Activated T-helper 2 cell treated with anti-CD3 and anti-CD28 coated beads, Interferon-gamma antibody, Interleukin-2, Interleukin-4, amounts not matched to agents 10 μg/mL and 5 μg/mL and 100 μg/mL, durations not matched to agents 14 hours and 24 hours and 36 hours (primary cell): ENCODE results near the gene OGN. TPM values are rescaled to one million over a fixed set of nuclear protein-coding genes. Genes with fewer than 3 reads are reported as not detected.

Experiments used
- DNase-seq: peaks from one replicate; pipeline ENCODE4 v3.0.0; 2021; ENCODE audit warnings: low spot score
- H3K27ac Mint-ChIP-seq: one replicate; pipeline ENCODE4 v1.8.0; 2021; ENCODE audit warnings: mixed read lengths
- H3K27me3 Mint-ChIP-seq: one replicate; pipeline ENCODE4 v1.8.0; 2021; ENCODE audit warnings: low read depth, mixed read lengths
- H3K36me3 Mint-ChIP-seq: one replicate; pipeline ENCODE4 v1.8.0; 2021; ENCODE audit warnings: low read depth, mixed read lengths
- H3K4me1 Mint-ChIP-seq: one replicate; pipeline ENCODE4 v1.8.0; 2021; ENCODE audit warnings: low read depth, mixed read lengths
- H3K4me3 Mint-ChIP-seq: one replicate; pipeline ENCODE4 v1.8.0; 2021; ENCODE audit warnings: low read depth, mild to moderate bottlenecking, moderate library complexity, mixed read lengths
- H3K9me3 Mint-ChIP-seq: one replicate; pipeline ENCODE4 v1.8.0; 2021; ENCODE audit warnings: mixed read lengths
- intact Hi-C: fragments of 100-400 bp; cut with micrococcal nuclease; formaldehyde crosslinking; loops from one replicate; pipeline ENCODE4 v1.15.1; 2023
- total RNA-seq: library from RNA; stranded (reverse); gene quantifications from 2 replicates; pipeline ENCODE4 v1.2.3, GENCODE V29; 2022

The OGN gene
- total RNA-seq, 1 donor from 2014 or later, result not detected

DNA sequence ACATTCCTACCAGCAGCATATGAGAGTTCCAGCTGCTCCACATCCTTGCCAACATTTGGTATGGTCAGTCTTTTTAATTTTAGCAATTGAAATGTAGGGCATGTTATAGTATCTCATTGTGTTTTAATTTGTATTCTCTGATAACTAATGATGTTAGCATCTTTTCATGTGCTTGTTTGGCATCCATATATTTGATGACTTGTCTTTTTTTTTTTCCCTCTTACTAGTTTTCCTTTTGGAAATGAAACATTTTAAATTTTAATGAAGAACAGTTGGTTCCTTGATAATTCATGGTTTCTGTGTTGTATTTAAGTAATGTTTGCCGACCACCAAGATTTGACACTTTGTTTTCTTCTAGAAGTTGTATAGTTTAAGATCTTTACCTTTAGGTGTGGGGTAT lies 8.8 kb downstream of the OGN start:
- Mint-ChIP-seq H3K4me3 (no peak overlapping the region), H3K27ac (no peak overlapping the region), H3K9me3 (no peaks in the 10 kb centered on the region), H3K36me3 (no peaks in the 10 kb centered on the region), H3K4me1 (no peaks in the 10 kb centered on the region), H3K27me3 (no peaks in the 10 kb centered on the region)
- intact Hi-C loops, result no loop called here
- DNase-seq, result no peak

DNA sequence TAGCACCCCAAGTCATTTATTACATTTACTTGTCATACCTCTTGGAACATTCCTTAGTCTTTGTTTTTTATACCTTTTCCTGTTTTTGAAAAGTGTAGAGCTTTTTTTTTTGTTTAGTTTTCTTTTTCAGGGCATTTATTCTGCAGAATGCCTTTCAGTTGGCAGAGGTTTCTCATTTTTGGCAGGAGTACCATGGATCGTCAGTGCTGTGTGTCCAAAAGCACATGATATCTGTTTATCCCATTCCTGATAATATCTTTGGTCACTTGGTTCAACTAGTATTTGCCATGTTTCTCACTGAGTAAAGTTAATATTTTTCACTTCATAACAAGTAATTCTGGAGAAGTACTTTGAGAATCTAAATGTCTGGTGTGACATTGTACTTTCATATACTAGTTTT lies 10.7 kb downstream of the OGN start:
- H3K4me1 Mint-ChIP-seq, result peaks cover 2% of the 10 kb centered on the region
- no peaks in the 10 kb centered on the region for H3K36me3 Mint-ChIP-seq
- no peaks in the 10 kb centered on the region for H3K27me3 Mint-ChIP-seq
- H3K9me3 Mint-ChIP-seq, result no peaks in the 10 kb centered on the region
- DNase-seq, result no peak
- intact Hi-C loops, result no loop called here
- no peak overlapping the region for H3K27ac Mint-ChIP-seq
- H3K4me3 Mint-ChIP-seq, result no peak overlapping the region

DNA sequence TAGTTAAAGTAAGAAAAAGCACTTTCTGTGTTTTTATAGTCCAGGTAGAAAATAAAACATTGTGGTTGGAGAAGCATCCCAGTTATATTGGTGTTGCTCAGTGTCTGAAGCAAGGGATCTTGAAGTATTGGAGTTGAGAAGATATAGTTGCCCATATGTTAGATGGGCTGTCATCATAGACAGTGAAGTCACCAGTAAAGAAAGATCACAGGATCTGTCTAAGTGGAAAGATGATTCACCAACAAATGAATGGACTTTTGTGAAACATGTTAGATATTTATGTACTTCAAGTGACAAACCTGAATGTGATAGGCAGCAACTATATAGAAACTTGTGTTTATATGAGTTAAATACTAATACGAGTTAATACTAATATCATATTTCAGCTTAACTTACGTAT lies 11.7 kb downstream of the OGN start:
- Mint-ChIP-seq H3K4me1 (peaks cover 2% of the 10 kb centered on the region), H3K27me3 (no peaks in the 10 kb centered on the region), H3K9me3 (no peaks in the 10 kb centered on the region), H3K4me3 (no peak overlapping the region), H3K36me3 (no peaks in the 10 kb centered on the region), H3K27ac (no peak overlapping the region)
- DNase-seq, result no peak
- intact Hi-C loops, result no loop called here

DNA sequence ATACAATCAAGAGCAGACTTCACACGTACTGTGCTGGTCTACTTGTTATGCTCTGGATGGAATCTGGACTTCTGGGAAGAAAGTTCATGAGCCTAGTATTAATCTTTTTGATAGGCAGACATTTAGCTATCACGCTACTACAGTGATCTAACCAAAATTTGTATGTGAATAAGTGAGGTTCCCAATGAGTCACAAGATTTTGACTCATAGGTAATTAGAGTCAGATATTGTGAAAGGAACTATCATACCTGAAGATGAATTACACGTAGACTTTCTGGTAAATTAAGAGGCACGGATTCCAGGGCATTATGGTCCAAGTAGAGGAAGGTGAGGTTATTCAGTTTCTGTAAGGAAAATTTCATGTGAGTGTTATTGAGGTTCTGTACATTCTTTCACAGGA lies 18.4 kb downstream of the OGN start:
- Mint-ChIP-seq H3K4me1 (peaks cover 2% of the 10 kb centered on the region), H3K4me3 (no peak overlapping the region), H3K36me3 (no peaks in the 10 kb centered on the region), H3K27me3 (no peaks in the 10 kb centered on the region), H3K9me3 (no peaks in the 10 kb centered on the region), H3K27ac (no peak overlapping the region)
- DNase-seq, result no peak
- intact Hi-C loops, result no loop called here

DNA sequence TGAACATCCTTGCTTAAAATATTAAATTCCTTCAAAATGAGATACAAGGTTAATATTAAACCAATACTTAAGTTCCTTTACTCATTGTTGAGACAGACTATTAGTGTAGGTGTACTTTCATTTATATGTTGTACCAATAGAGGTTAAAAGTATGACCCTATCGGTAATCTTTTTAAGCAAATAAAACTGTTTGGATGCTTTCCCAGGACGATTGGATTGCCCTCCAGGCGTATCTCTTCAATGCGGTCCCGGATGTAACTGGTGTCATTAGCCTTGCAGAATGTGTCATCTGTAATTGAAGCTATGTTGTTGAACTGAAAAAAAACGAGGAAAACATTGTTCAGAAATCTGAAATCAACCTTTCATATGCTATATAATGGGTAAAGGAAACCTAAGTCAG lies 18.9 kb downstream of the OGN start:
- Mint-ChIP-seq H3K36me3 (no peaks in the 10 kb centered on the region), H3K9me3 (no peaks in the 10 kb centered on the region), H3K27me3 (no peaks in the 10 kb centered on the region)

DNA sequence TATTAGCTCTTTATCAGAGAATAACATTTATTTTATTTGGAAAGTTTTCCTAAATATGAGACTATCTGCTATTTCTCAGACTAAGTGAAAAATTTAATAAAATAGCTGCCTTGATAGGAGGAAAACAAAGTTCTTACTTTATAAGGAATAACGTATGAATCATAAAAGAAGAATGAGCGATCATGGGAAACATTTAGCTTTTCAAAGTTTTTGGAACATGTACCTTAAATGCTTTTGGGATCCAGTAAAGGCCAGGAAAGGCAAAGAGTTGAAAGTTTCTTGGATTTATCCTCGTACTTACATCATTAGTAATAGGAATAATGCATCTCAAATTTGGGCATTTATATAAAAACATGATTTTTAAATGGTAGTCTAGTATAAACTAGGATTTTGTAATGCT lies 19.4 kb downstream of the OGN start:
- no peak for DNase-seq
- intact Hi-C loops, result no loop called here
- Mint-ChIP-seq H3K27me3 (no peaks in the 10 kb centered on the region), H3K36me3 (no peaks in the 10 kb centered on the region), H3K4me3 (no peak overlapping the region), H3K4me1 (no peaks in the 10 kb centered on the region), H3K9me3 (no peaks in the 10 kb centered on the region), H3K27ac (no peak overlapping the region)

More for the DNA sequence above, 18.9 kb downstream of the OGN start:
- Mint-ChIP-seq H3K4me1 (peaks cover 2% of the 10 kb centered on the region), H3K27ac (no peak overlapping the region), H3K4me3 (no peak overlapping the region)
- intact Hi-C loops, result no loop called here
- no peak for DNase-seq

DNA sequence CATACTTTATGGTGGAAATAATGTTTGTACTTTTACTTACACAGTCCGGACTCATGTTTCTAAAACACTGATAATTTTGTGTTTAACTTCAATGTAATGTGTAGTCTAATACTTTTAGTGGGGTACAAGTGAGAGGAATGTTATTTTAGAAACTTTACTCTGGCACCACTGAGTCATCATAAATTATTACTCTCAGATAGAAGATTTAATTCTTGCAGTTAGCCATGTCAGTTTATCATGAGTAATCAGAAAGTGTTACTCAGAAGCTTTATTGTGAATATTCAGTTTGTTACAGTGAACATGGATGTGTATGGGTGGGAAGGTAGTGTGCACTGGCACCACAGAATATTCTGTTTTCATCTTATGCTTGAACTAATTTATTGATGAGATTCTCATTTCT lies 20.0 kb downstream of the OGN start:
- Mint-ChIP-seq H3K4me3 (no peak overlapping the region), H3K27ac (no peak overlapping the region), H3K4me1 (peaks cover 3% of the 10 kb centered on the region), H3K36me3 (peaks cover 2% of the 10 kb centered on the region), H3K9me3 (no peaks in the 10 kb centered on the region), H3K27me3 (no peaks in the 10 kb centered on the region)
- intact Hi-C loops, result no loop called here
- DNase-seq, result no peak

DNA sequence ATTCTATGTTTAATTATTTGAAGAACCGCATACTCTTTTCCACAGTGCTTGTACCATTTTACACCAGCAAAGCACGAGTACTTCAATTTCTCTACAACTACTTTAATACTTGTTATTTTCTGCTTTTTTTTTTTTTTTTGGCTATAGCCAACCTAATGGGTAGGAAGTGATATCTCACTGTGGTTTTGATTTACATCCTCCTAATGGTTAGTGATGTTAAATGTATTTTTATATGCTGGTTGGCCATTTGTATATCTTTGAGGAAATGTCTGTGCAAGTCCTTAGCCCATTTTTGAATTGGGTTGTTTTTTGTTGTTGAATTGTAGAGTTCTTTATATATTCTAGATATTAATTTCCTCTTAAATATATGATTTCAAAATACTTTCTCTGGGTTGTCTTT lies 22.6 kb downstream of the OGN start:
- no peak overlapping the region for H3K27ac Mint-ChIP-seq
- no peaks in the 10 kb centered on the region for H3K9me3 Mint-ChIP-seq
- peaks cover 4% of the 10 kb centered on the region for H3K36me3 Mint-ChIP-seq
- no peaks in the 10 kb centered on the region for H3K27me3 Mint-ChIP-seq
- no peak for DNase-seq
- peaks cover 22% of the 10 kb centered on the region for H3K4me1 Mint-ChIP-seq
- no peak overlapping the region for H3K4me3 Mint-ChIP-seq
- intact Hi-C loops, result no loop called here

DNA sequence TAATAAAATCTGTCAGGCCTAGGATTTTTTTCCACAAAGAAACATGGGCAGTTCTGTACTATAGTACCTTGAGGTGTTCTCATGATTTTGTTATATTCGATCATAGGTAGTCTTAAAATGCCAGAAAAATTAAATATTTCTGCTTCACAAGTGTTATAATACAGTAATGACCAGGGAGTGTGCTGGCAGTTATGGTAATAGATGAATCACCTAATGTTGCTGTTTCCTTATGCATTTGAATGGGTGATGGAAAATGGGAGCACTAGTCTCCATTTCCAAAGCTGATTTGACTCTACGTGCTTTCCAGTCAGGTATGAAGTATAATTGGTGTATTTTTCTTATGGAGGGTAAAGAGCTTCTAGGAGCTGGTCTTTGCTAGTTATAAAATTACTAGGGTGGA lies 23.8 kb downstream of the OGN start:
- Mint-ChIP-seq H3K9me3 (peaks cover 8% of the 10 kb centered on the region), H3K36me3 (peaks cover 14% of the 10 kb centered on the region), H3K27ac (no peak overlapping the region), H3K4me1 (peaks cover 22% of the 10 kb centered on the region), H3K27me3 (no peaks in the 10 kb centered on the region), H3K4me3 (no peak overlapping the region)
- DNase-seq, result no peak
- intact Hi-C loops, result no loop called here

DNA sequence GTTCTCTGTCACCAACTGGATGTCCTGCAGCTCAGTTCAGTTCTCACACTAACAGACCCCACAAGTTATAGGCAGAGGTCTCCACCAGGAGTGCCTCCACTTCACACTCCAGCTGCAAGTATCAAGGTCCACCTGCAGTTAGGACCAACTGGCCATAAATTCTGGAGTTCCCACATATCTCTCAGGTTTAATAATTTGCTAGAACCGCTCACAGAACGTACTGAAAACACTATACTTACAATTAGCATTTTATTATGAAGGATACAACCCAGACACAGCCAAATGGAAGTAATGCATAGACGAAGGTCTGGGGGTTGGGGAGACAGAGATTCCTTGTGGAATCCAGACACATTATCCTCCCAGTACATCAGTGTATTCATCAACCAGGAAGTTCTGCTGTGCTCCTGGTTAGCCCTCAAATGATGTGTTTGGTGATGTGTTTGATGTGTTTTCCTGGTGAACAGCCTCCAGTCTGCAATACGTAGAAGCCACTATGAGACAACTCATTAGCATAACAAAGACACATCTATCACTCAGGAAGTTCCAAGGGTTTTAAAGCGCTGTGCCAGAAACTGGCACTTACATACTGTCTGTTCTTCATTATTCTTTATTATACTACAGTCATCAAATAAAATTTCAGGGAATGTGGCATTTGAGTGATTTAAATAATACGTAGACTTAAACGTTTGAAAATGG lies 25.4 kb downstream of the OGN start:
- peaks cover 22% of the 10 kb centered on the region for H3K4me1 Mint-ChIP-seq
- no peaks in the 10 kb centered on the region for H3K27me3 Mint-ChIP-seq
- H3K4me3 Mint-ChIP-seq, result no peak overlapping the region
- peak overlapping the region; percentile 30 for H3K27ac Mint-ChIP-seq
- DNase-seq, result no peak
- peaks cover 26% of the 10 kb centered on the region for H3K36me3 Mint-ChIP-seq
- intact Hi-C loops, result no loop called here
- H3K9me3 Mint-ChIP-seq, result peaks cover 21% of the 10 kb centered on the region

DNA sequence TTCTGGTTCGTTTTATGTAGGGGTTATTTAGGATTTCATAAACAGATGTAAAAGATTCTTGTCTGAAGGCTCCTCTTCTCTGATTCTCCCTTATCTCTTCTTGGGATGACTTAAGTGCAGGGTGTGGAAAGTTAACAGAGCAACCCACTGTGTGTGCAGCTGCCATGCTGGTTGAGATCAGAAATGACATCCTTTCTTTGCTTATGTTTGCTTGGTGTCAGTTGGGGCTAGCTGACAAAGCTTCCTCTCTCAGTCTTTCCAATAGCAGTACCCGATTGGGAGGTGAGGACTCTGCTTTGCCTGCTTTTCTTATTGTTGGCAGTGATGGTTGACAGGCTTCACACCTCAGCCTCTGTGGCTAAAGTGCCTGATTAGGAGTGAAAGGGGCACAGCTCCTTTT lies 26.5 kb downstream of the OGN start:
- Mint-ChIP-seq H3K9me3 (peaks cover 30% of the 10 kb centered on the region), H3K27ac (peak overlapping the region; percentile 44), H3K4me1 (peaks cover 22% of the 10 kb centered on the region), H3K27me3 (no peaks in the 10 kb centered on the region), H3K36me3 (peaks cover 35% of the 10 kb centered on the region), H3K4me3 (no peak overlapping the region)
- no peak for DNase-seq
- intact Hi-C loops, result no loop called here

DNA sequence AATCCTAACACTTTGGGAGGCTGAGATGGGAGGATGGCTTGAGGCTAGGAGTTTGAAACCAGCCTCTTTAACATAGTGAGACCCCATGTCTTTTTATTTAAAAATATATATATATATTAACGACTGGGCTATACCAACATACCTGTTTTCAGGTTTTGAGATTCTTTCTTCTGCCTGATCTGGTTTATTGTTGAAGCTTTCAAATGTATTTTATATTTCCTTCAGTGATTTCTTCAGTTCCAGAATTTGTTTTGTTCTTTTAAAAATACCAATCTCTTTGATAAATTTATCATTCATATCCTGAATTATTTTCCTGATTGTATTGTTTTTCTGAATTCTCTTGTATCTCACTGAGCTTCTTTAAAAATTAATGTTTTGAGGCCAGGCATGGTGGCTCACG lies 31.2 kb downstream of the OGN start:
- Mint-ChIP-seq H3K36me3 (peaks cover 48% of the 10 kb centered on the region), H3K27ac (no peak overlapping the region), H3K9me3 (peaks cover 38% of the 10 kb centered on the region), H3K4me1 (peaks cover 7% of the 10 kb centered on the region), H3K4me3 (no peak overlapping the region), H3K27me3 (no peaks in the 10 kb centered on the region)
- intact Hi-C loops, result no loop called here
- no peak for DNase-seq

DNA sequence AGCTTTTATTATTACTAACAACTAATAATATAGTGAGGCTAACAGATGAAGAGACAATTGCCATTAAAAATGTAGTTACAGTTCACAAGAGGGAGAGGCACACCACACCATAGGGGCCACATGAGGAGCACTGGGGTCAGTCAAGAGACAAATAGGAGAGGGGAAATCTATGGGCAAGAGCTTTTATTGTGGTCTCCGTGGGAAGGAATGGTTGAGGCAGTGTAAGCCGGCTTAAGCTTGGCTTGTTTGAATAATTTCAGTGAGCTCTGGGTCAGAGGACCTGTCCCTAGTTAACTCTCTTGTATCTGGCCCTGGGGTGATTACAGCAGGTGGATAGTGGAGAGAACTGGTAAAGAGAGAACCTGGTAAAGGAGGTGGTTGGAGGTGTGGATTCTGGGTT lies 35.3 kb downstream of the OGN start:
- H3K4me3 Mint-ChIP-seq, result no peak overlapping the region

DNA sequence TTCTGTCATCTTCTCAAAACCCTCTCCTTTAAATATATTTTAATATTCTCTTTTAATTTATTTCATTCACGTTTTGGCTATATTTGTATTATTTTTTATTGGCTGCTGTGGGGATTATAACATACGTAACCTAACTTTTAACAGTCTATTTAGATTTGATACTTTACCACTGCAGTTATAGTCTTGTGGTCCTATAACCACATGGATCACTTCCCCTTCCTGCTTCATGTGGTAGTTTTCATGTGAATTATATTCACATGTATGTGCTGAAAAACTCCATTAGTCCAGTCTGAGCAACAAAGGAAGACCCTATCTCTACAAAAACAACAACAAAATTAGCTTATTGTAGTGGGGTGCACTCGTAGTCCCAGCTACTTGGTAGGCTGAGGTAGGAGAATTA lies 44.3 kb downstream of the OGN start:
- no peak for DNase-seq
- intact Hi-C loops, result no loop called here
- peaks cover 3% of the 10 kb centered on the region for H3K4me1 Mint-ChIP-seq
- no peak overlapping the region for H3K4me3 Mint-ChIP-seq
- peaks cover 36% of the 10 kb centered on the region for H3K36me3 Mint-ChIP-seq
- H3K27me3 Mint-ChIP-seq, result no peaks in the 10 kb centered on the region
- no peak overlapping the region for H3K27ac Mint-ChIP-seq
- peaks cover 20% of the 10 kb centered on the region for H3K9me3 Mint-ChIP-seq

More for the DNA sequence above, 35.3 kb downstream of the OGN start:
- intact Hi-C loops, result no loop called here
- H3K27ac Mint-ChIP-seq, result no peak overlapping the region
- DNase-seq, result no peak
- peaks cover 18% of the 10 kb centered on the region for H3K9me3 Mint-ChIP-seq
- H3K4me1 Mint-ChIP-seq, result no peaks in the 10 kb centered on the region
- H3K27me3 Mint-ChIP-seq, result no peaks in the 10 kb centered on the region
- H3K36me3 Mint-ChIP-seq, result peaks cover 34% of the 10 kb centered on the region
